ENCODE measurements around the gene RIMS3. TPM values are rescaled to one million over a fixed set of nuclear protein-coding genes. Genes with fewer than 3 reads are reported as not detected.
"Not testable (repeated sequence)": the region's sequence is repeated elsewhere in the genome, so short reads cannot be mapped to it uniquely, and the experiment has no call there.

The RIMS3 gene
- total RNA-seq, 1 donor from 2014 or later, result 4.6 TPM

DNA sequence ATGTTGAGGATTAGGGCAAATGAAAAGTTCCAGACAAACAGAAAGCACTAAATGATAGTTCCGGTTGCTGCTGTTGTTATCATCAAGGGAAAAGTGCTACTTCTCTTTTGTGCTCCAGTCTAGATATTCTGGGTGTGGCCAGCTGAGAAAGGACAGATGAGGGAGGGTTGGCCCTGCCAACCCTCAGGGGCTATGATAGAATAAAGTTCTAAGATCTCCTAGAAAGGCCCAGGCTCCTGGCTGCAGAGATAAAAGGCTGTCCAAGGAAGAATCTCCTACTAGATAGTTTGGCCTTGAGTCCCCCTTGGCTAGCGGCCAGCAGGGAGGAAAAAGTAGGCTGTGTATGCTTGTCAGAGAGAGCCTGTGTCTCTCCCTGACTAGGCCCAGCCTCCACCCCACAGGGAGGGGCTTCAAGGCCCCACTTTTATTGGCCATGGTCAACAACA lies 31.5 kb downstream of the RIMS3 start:
- H3K27ac ChIP-seq, result no peak overlapping the region
- H3K9me3 ChIP-seq, result no peaks in the 10 kb centered on the region
- no peaks in the 10 kb centered on the region for H3K36me3 ChIP-seq
- ATAC-seq (no peak), DNase-seq (no peak)
- no peak overlapping the region for H3K4me3 ChIP-seq
- intact Hi-C loops (cut with DNase I), result no loop called here
- TF ChIP-seq, protein P1, sequence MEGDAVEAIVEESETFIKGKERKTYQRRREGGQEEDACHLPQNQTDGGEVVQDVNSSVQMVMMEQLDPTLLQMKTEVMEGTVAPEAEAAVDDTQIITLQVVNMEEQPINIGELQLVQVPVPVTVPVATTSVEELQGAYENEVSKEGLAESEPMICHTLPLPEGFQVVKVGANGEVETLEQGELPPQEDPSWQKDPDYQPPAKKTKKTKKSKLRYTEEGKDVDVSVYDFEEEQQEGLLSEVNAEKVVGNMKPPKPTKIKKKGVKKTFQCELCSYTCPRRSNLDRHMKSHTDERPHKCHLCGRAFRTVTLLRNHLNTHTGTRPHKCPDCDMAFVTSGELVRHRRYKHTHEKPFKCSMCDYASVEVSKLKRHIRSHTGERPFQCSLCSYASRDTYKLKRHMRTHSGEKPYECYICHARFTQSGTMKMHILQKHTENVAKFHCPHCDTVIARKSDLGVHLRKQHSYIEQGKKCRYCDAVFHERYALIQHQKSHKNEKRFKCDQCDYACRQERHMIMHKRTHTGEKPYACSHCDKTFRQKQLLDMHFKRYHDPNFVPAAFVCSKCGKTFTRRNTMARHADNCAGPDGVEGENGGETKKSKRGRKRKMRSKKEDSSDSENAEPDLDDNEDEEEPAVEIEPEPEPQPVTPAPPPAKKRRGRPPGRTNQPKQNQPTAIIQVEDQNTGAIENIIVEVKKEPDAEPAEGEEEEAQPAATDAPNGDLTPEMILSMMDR (IDR thresholded peaks at IDR 0.05), result no peak
- H3K27me3 ChIP-seq (ENCODE audit: low read depth), result no peaks in the 10 kb centered on the region
- H3K4me1 ChIP-seq, result peaks cover 7% of the 10 kb centered on the region

DNA sequence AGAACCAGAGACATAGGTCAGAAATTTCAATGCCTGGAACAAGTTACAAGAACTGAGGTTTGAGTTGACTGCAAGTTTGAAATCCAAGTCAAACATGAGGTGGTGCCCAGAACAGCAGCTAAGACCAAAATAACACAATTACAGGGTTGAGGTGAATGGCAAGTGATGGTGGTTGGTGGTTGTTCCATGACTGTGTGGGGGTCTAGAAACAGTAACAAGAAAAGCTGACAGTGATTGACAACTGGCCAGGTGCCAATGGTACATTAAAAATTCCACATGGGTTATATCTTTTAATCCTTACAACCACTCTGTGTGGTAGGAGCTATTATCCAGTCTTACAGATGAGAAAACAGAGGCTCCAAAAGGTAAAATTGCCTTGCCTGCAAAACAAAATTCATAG lies 32.0 kb downstream of the RIMS3 start:
- H3K4me1 ChIP-seq, result peaks cover 7% of the 10 kb centered on the region
- H3K27ac ChIP-seq, result no peak overlapping the region
- no peaks in the 10 kb centered on the region for H3K36me3 ChIP-seq
- H3K4me3 ChIP-seq, result no peak overlapping the region
- TF ChIP-seq, protein P1 (IDR thresholded peaks at IDR 0.05), result no peak
- intact Hi-C loops (cut with DNase I), result no loop called here
- no peaks in the 10 kb centered on the region for H3K9me3 ChIP-seq
- no peak for DNase-seq
- no peak for ATAC-seq
- no peaks in the 10 kb centered on the region for H3K27me3 ChIP-seq (ENCODE audit: low read depth)

DNA sequence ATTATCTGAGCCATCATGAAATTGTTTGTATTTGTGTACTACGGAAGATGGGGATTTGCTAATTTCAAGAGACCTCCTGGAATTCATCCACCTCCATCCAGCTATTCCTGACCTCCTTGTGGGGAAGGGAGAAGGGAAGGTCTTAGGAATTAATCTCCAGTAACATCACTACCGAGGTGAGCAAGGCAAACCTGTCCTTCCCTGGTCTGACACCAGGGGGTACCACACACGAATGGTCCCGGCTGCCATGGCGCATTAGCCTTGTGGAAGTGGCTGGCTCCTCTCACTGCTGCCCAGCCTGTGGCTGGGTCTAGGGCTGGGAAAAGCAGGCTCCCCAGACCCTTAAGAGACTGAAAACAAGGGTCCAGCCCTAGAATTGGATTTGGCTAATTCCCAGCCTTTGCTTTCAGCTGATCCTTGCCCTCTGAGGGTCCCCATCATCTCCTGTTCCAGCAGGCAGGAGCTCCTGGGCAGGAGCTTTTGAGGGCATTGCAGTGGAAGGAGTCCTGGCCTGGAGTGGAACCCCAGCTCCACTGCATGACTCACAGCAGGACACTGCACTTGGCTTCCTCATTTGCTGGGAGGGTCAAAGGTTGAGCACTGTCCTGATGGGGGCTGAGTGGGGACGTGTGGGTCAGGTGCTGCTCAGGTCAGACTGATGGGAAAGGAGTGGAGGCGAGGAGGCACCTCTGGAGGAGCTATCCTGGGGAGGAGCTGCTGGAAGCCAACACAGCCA lies 34.8 kb downstream of the RIMS3 start:
- Histone ChIP-seq H3K27ac (no peak overlapping the region), H3K4me1 (peaks cover 7% of the 10 kb centered on the region), H3K4me3 (no peak overlapping the region), H3K36me3 (no peaks in the 10 kb centered on the region), H3K27me3 (ENCODE audit: low read depth) (no peaks in the 10 kb centered on the region), H3K9me3 (no peaks in the 10 kb centered on the region)
- TF ChIP-seq, protein P1 (IDR thresholded peaks at IDR 0.05), result peak; percentile 40
- ATAC-seq (peak; percentile 45 to 49), DNase-seq (no peak)
- intact Hi-C loops (cut with DNase I), result no loop called here

DNA sequence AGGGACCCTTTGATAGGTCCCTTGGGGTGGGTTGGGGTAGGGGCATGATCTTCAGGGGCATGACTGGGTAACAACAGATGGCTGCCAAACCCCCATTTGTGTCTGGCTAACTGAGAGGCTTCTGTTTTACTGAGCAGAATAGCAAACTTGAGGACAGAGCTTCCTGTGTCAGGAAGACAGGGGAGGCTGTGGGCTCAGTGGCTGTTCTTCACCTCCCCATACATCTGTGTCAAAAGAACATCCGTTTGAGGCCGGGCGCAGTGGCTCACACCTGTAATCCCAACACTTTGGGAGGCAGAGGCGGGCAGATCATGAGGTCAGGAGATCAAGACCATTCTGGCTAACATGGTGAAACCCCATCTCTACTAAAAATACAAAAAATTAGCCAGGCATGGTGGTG lies 35.9 kb downstream of the RIMS3 start:
- H3K36me3 ChIP-seq; ATAC-seq; H3K4me3 ChIP-seq; intact Hi-C loops (cut with DNase I); DNase-seq; H3K27me3 ChIP-seq (ENCODE audit: low read depth); H3K4me1 ChIP-seq; H3K27ac ChIP-seq; H3K9me3 ChIP-seq: not testable (repeated sequence)

DNA sequence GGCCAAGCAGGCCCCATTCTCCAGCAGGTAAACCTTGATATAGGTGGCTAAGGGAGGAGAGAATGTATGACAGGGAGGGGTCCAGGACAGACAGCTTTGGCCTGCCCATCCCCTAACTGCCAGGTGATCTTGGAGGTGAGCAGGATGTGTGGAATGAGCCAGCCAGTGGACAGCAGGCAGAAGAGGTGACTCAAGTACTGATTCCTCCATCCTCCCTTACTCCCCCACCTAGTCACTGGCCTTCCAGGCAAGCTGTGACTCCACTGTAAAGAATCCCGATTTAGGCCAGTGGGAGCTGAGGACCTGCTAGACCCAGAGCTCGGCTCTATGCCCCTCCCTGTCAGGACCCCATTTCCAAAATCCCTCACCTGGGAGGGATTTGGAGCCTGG lies 36.6 kb downstream of the RIMS3 start:
- peaks cover 7% of the 10 kb centered on the region for H3K4me1 ChIP-seq
- no peaks in the 10 kb centered on the region for H3K27me3 ChIP-seq (ENCODE audit: low read depth)
- TF ChIP-seq, protein P1 (IDR thresholded peaks at IDR 0.05), result no peak
- no peak overlapping the region for H3K27ac ChIP-seq
- DNase-seq (no peak), ATAC-seq (no peak)
- no peaks in the 10 kb centered on the region for H3K9me3 ChIP-seq
- no peak overlapping the region for H3K4me3 ChIP-seq
- intact Hi-C loops (cut with DNase I), result no loop called here
- H3K36me3 ChIP-seq, result no peaks in the 10 kb centered on the region

Data from lower lobe of right lung (tissue), 2 donors.